Neutrophil (primary cell): ENCODE results near the gene CACNA2D4.

Experiments
- H3K27ac ChIP-seq: fragments of 200-600 bp; sonication (generic); 2 replicates; pipeline ENCODE4 v1.5.1; 2016; ENCODE audit warnings: mild to moderate bottlenecking, moderate library complexity
- H3K27me3 ChIP-seq: fragments of 200-600 bp; sonication (generic); 2 replicates; pipeline ENCODE4 v1.6.0; 2016; ENCODE audit warnings: mild to moderate bottlenecking
- H3K36me3 ChIP-seq: fragments of 200-600 bp; sonication (generic); 2 replicates; pipeline ENCODE4 v1.5.1; 2017
- H3K4me1 ChIP-seq, 2 experiments: fragments of 200-600 bp in 1 of 2; sonication (generic) in 1 of 2; 1 replicate in 1 of 2; 2 replicates in 1 of 2; pipeline versions ENCODE4 v1.5.1 to v1.6.1; 2013 to 2016; ENCODE audit warnings: low read depth in 1 of 2, low read length in 1 of 2, mild to moderate bottlenecking in 1 of 2, moderate library complexity in 1 of 2; ENCODE audit not compliant: control insufficient read depth in 1 of 2, insufficient read depth in 1 of 2
- H3K4me3 ChIP-seq, 2 experiments: fragments of 200-600 bp in 1 of 2; sonication (generic) in 1 of 2; 1 replicate in 1 of 2; 2 replicates in 1 of 2; pipeline ENCODE4 v1.5.1; 2013 to 2016; ENCODE audit warnings: low read depth in 1 of 2, low read length in 1 of 2, mild to moderate bottlenecking in 1 of 2, moderate library complexity in 1 of 2
- H3K9me3 ChIP-seq: fragments of 200-600 bp; sonication (generic); 2 replicates; pipeline ENCODE4 v1.5.1; 2016
- CTCF ChIP-seq: fragments of 200-600 bp; sonication (generic); IDR thresholded peaks from 2 replicates; pipeline ENCODE4 v1.5.1; 2016; ENCODE audit warnings: antibody characterized with exemption

Gene CACNA2D4

GRCh38 chr12:1931642-1932041 lies 13.2 kb upstream of the CACNA2D4 start:
- no peak overlapping the region for H3K27ac ChIP-seq
- peaks cover 0 to 9% of the 10 kb centered on the region in 2 experiments for H3K4me1 ChIP-seq
- peaks cover 13% of the 10 kb centered on the region for H3K27me3 ChIP-seq
- TF ChIP-seq CTCF: no peak
- H3K4me3 ChIP-seq: no peak overlapping the region
- H3K36me3 ChIP-seq: no peaks in the 10 kb centered on the region
- no peaks in the 10 kb centered on the region for H3K9me3 ChIP-seq

DNA sequence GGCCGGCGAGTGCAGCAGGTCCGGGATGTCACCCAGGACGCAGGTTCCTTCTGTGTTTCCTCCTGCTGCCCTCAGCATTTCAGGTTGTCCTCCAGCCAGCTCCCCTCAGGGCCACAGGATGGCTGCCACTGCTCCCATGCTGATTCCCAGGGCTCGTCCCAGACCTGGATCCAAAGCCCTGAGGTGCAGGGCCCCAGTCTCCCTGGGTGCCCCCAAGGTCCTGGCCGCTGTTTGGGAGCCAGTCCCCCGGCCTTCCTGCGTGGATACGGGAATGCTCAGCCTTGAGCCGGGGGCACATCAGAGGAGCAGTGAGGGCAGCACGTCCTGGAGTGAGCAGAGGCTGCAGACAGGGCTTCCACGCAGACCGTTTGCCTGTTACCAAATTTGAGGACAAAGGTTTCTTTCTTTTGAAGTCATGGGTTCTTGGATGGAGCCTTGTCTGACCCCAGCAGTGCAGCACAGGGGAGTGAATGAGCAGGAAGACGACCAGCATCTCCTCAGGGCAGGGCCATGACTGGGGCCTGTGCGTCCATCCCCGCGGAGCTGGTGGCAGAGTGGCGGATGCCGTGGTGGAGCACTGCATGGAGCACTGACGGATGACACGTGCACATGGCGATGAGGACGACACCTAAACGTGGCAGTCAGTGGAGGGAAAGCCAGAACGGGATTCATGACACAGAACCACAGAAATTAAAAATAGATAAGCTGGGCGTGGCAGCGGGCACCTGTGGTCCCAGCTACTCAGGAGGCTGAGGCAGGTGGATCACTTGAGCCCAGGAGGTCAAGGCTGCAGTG lies 12.5 kb upstream of the CACNA2D4 start:
- no peaks in the 10 kb centered on the region for H3K9me3 ChIP-seq
- H3K4me3 ChIP-seq: no peak overlapping the region
- TF ChIP-seq CTCF: no peak
- H3K36me3 ChIP-seq: no peaks in the 10 kb centered on the region
- H3K27ac ChIP-seq: no peak overlapping the region
- H3K27me3 ChIP-seq: peaks cover 13% of the 10 kb centered on the region
- H3K4me1 ChIP-seq: peaks cover 0 to 9% of the 10 kb centered on the region in 2 experiments

DNA sequence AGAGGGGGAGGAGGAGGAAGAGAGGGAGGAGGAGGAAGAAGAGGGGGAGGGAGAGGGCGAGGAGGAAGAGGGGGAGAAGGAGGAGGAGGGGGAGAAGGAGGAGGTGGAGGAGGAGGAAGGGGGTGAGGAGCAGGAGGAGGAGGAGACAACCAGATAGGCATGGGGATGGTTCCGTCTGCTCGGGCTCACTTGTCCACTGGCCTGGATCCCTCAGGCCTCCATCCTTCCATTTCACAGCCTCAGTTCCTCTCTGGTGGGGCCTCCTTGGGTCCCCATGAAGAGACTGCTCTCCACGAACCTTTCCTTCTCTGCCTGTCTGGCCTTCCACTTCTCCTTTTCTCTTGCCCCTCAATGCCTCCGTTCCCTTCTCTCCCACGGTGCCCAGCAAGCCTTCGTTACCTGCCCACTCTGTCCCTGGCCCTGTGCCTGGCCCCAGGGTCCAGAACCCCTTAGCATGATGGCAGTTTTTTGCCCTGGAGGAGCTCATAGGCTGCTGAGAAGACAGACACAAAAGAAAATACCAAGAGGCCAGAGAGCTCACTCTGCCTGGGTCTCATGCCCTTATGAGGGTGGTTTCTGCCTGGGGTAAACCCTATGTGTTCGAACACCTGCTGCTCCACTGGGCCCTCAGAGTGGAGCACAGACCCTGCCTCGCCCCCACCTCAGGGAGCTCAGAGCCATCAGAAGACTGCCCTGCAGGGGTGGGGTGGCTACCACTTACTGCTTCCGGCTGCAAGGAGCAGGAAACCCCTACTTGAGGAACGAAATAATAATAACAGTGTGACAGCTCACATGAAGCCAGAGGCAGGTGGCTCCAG lies 11.7 kb upstream of the CACNA2D4 start:
- no peak for TF ChIP-seq CTCF
- H3K36me3 ChIP-seq: no peaks in the 10 kb centered on the region
- H3K9me3 ChIP-seq: no peaks in the 10 kb centered on the region
- peaks cover 3 to 13% of the 10 kb centered on the region in 2 experiments for H3K4me1 ChIP-seq
- H3K27ac ChIP-seq: peak overlapping the region; percentile 71
- peaks cover 13% of the 10 kb centered on the region for H3K27me3 ChIP-seq
- H3K4me3 ChIP-seq: no peak overlapping the region

- Histone ChIP-seq H3K4me3 (no peak overlapping the region), H3K4me1 (peaks cover 9 to 21% of the 10 kb centered on the region in 2 experiments), H3K9me3 (no peaks in the 10 kb centered on the region), H3K27ac (peak overlapping the region; percentile 71), H3K36me3 (no peaks in the 10 kb centered on the region), H3K27me3 (peaks cover 13% of the 10 kb centered on the region)
- TF ChIP-seq CTCF: no peak
Observed at GRCh38 chr12:1929241-1929984, 11.0 kb upstream of the CACNA2D4 start.

- H3K4me1 ChIP-seq: peaks cover 9 to 23% of the 10 kb centered on the region in 2 experiments
- H3K9me3 ChIP-seq: no peaks in the 10 kb centered on the region
- no peak for TF ChIP-seq CTCF
- H3K36me3 ChIP-seq: no peaks in the 10 kb centered on the region
- peak overlapping the region; percentile 71 for H3K27ac ChIP-seq
- H3K4me3 ChIP-seq: no peak overlapping the region
- H3K27me3 ChIP-seq: peaks cover 13% of the 10 kb centered on the region
Observed at GRCh38 chr12:1928439-1929121, 10.1 kb upstream of the CACNA2D4 start.
